OCI-LY7 (cell line): Measurements from ENCODE around the gene KCNG1.

Experiments used
- EZH2phosphoT487 ChIP-seq: fragments of 200-600 bp; sonication (generic); IDR thresholded peaks from 2 replicates; pipeline ENCODE4 v1.6.1; 2018; ENCODE audit warnings: low read depth, borderline replicate concordance, mild to moderate bottlenecking, mixed run types, antibody characterized with exemption, low read length, moderate library complexity, mixed read lengths
- TF ChIP-seq, protein P1 (sequence below): fragments of 200-600 bp; sonication (generic); conservative IDR thresholded peaks from 2 replicates; pipeline ENCODE4 v1.5.1; 2014; ENCODE audit warnings: mild to moderate bottlenecking, antibody characterized with exemption, low read length, moderate library complexity, mixed read lengths

DNA sequence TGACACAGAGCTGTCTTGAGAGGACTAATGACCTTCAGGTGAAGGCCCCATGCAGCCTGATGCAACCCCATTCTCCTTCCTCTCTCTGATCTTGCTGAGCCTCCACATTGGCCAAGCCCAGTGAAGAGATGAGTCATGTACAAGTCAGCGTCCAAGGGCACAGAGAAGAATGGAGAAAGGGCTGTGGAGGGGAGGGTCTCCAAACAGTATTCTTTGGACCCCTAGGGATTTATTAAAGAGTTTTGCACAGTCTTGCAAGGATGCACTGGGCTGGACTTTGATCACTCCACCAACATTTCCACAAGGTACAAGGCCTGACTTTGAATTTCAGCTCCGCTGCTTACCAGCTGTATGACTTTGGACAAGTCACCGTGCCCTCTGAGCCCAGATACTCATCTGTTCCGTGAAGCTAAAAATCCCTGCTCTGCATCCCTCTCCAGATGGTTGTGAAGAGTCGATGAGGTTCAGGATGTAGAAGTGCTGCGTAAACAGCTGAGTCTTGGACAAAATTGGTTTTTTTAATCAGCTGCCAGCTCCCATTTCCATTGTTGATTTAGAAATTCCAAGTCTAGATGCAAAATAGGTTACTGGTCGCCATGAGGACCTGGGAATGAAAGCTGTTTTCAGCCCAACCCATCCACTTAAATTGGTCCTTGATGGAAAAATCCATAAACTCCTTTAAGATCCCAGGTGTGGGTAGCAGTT lies 14.1 kb upstream of the KCNG1 start:
- TF ChIP-seq, protein P1, sequence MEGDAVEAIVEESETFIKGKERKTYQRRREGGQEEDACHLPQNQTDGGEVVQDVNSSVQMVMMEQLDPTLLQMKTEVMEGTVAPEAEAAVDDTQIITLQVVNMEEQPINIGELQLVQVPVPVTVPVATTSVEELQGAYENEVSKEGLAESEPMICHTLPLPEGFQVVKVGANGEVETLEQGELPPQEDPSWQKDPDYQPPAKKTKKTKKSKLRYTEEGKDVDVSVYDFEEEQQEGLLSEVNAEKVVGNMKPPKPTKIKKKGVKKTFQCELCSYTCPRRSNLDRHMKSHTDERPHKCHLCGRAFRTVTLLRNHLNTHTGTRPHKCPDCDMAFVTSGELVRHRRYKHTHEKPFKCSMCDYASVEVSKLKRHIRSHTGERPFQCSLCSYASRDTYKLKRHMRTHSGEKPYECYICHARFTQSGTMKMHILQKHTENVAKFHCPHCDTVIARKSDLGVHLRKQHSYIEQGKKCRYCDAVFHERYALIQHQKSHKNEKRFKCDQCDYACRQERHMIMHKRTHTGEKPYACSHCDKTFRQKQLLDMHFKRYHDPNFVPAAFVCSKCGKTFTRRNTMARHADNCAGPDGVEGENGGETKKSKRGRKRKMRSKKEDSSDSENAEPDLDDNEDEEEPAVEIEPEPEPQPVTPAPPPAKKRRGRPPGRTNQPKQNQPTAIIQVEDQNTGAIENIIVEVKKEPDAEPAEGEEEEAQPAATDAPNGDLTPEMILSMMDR: no peak
- no peak for TF ChIP-seq EZH2phosphoT487
